ENCODE measurements around the gene FAM151B.
A peak's percentile ranks its signal among the peaks of the same experiment; 100 is the strongest.
"Not testable (repeated sequence)": the region's sequence is repeated elsewhere in the genome, so short reads cannot be mapped to it uniquely, and the experiment has no call there.

FAM151B gene

GRCh38 chr5:80466669-80467485 lies 21.0 kb upstream of the FAM151B start:
- peak; percentile 4 to 10 for DNase-seq (ENCODE audit: low read depth in 1 of 2, low spot score in 1 of 2)
- Histone ChIP-seq H3K27ac (replicated peaks) (no peak overlapping the region), H3K27me3 (ENCODE audit: insufficient read depth, poor library complexity, severe bottlenecking) (no peaks in the 10 kb centered on the region), H3K4me3 (replicated peaks; ENCODE audit: insufficient read depth, low read length) (no peak overlapping the region)
- no peak for TF ChIP-seq POLR2AphosphoS5 (IDR thresholded peaks at IDR 0.05; ENCODE audit: low read depth)
- TF ChIP-seq, protein P1, sequence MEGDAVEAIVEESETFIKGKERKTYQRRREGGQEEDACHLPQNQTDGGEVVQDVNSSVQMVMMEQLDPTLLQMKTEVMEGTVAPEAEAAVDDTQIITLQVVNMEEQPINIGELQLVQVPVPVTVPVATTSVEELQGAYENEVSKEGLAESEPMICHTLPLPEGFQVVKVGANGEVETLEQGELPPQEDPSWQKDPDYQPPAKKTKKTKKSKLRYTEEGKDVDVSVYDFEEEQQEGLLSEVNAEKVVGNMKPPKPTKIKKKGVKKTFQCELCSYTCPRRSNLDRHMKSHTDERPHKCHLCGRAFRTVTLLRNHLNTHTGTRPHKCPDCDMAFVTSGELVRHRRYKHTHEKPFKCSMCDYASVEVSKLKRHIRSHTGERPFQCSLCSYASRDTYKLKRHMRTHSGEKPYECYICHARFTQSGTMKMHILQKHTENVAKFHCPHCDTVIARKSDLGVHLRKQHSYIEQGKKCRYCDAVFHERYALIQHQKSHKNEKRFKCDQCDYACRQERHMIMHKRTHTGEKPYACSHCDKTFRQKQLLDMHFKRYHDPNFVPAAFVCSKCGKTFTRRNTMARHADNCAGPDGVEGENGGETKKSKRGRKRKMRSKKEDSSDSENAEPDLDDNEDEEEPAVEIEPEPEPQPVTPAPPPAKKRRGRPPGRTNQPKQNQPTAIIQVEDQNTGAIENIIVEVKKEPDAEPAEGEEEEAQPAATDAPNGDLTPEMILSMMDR (IDR thresholded peaks at IDR 0.05; ENCODE audit: insufficient read depth, low read length) = no peak
- TF ChIP-seq, protein P2, sequence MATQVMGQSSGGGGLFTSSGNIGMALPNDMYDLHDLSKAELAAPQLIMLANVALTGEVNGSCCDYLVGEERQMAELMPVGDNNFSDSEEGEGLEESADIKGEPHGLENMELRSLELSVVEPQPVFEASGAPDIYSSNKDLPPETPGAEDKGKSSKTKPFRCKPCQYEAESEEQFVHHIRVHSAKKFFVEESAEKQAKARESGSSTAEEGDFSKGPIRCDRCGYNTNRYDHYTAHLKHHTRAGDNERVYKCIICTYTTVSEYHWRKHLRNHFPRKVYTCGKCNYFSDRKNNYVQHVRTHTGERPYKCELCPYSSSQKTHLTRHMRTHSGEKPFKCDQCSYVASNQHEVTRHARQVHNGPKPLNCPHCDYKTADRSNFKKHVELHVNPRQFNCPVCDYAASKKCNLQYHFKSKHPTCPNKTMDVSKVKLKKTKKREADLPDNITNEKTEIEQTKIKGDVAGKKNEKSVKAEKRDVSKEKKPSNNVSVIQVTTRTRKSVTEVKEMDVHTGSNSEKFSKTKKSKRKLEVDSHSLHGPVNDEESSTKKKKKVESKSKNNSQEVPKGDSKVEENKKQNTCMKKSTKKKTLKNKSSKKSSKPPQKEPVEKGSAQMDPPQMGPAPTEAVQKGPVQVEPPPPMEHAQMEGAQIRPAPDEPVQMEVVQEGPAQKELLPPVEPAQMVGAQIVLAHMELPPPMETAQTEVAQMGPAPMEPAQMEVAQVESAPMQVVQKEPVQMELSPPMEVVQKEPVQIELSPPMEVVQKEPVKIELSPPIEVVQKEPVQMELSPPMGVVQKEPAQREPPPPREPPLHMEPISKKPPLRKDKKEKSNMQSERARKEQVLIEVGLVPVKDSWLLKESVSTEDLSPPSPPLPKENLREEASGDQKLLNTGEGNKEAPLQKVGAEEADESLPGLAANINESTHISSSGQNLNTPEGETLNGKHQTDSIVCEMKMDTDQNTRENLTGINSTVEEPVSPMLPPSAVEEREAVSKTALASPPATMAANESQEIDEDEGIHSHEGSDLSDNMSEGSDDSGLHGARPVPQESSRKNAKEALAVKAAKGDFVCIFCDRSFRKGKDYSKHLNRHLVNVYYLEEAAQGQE (IDR thresholded peaks at IDR 0.05; ENCODE audit: insufficient replicate concordance, low read depth) = no peak
- no peak for TF ChIP-seq SPI1 (IDR thresholded peaks at IDR 0.05; ENCODE audit: borderline replicate concordance, low read depth)
- no peak for TF ChIP-seq GABPA (IDR thresholded peaks at IDR 0.05; ENCODE audit: low read depth)

DNA sequence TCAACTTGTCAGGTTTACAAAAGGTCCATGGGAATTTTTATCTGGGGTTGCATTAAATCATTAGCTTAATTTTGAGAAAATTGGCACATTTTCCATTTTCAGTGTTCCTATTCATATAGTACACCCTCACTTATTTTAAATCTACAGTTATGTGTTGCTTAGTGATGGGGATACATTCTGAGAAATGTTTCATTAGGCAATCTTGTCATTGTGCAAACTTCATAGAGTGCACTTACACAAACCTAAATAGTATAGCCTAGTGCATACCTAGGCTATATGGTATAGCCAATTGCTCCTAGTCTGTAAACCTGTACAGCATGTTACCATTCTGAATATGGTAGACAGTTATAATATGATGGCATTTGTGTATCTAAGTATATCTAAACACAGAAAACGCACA lies 19.8 kb upstream of the FAM151B start:
- peak in 1 of 2 experiments; percentile 6 for DNase-seq (ENCODE audit: low read depth in 1 of 2, low spot score in 1 of 2)
- H3K4me3 ChIP-seq (replicated peaks; ENCODE audit: insufficient read depth, low read length) = no peak overlapping the region
- H3K27me3 ChIP-seq (ENCODE audit: insufficient read depth, poor library complexity, severe bottlenecking) = no peaks in the 10 kb centered on the region
- TF ChIP-seq POLR2AphosphoS5 (IDR thresholded peaks at IDR 0.05; ENCODE audit: low read depth) (no peak), GABPA (IDR thresholded peaks at IDR 0.05; ENCODE audit: low read depth) (no peak), SPI1 (IDR thresholded peaks at IDR 0.05; ENCODE audit: borderline replicate concordance, low read depth) (no peak)
- TF ChIP-seq, protein P2 (IDR thresholded peaks at IDR 0.05; ENCODE audit: insufficient replicate concordance, low read depth) = no peak
- TF ChIP-seq, protein P1 (IDR thresholded peaks at IDR 0.05; ENCODE audit: insufficient read depth, low read length) = no peak
- H3K27ac ChIP-seq (replicated peaks) = no peak overlapping the region

DNA sequence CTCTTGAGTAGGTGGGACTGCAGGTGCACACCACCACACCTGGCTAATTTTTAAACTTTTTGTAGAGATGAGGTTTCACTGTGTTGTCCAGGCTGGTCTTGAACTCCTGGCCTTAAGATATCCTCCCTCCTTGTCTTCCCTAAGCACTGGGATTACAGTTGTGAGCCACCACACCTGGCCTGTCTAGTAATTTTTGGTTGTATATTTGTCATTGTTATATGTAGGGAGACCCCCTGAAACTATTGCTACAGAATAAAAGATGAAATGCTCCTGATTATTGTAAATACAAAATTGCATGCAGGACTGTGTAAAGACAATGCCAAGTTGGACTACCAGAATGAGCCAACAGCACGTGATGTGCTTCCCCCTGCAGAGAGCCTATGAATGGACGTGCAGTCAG lies 17.3 kb upstream of the FAM151B start:
- not testable (repeated sequence) for H3K27me3 ChIP-seq (ENCODE audit: insufficient read depth, poor library complexity, severe bottlenecking); H3K27ac ChIP-seq (replicated peaks); H3K4me3 ChIP-seq (replicated peaks; ENCODE audit: insufficient read depth, low read length); DNase-seq (ENCODE audit: low read depth in 1 of 2, low spot score in 1 of 2)

DNA sequence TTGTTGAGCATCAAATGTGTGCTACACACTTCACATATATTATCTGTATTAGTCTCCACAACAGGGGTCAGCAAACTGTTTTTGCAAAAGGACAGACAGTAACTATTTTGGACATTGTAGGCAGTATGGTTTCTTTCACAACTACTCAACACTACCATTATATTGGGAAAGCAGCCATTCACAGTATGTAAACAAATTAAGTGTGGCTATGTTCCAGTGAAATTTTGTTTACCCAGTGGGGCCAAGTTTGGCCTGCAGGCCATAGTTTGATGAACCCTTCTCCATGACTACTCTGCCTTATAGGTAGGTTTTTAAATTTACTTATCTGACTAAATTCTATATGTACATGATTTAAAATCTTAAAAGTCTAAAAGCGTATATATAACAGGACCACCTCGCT lies 13.0 kb upstream of the FAM151B start:
- Histone ChIP-seq H3K4me3 (replicated peaks; ENCODE audit: insufficient read depth, low read length) (no peak overlapping the region), H3K27ac (replicated peaks) (no peak overlapping the region), H3K27me3 (ENCODE audit: insufficient read depth, poor library complexity, severe bottlenecking) (no peaks in the 10 kb centered on the region)
- no peak for TF ChIP-seq SPI1 (IDR thresholded peaks at IDR 0.05; ENCODE audit: borderline replicate concordance, low read depth)
- TF ChIP-seq, protein P1 (IDR thresholded peaks at IDR 0.05; ENCODE audit: insufficient read depth, low read length) = no peak
- TF ChIP-seq POLR2AphosphoS5 (IDR thresholded peaks at IDR 0.05; ENCODE audit: low read depth) = no peak
- TF ChIP-seq GABPA (IDR thresholded peaks at IDR 0.05; ENCODE audit: low read depth) = no peak
- TF ChIP-seq, protein P2 (IDR thresholded peaks at IDR 0.05; ENCODE audit: insufficient replicate concordance, low read depth) = no peak
- no peak for DNase-seq (ENCODE audit: low read depth in 1 of 2, low spot score in 1 of 2)
